LNCaP clone FGC (cell line): ENCODE results near the gene DPY19L3.

Experiments
- DNase-seq: peaks from one replicate; pipeline ENCODE4 v3.0.0-alpha.2; 2011; ENCODE audit warnings: low read depth
- H3K4me3 ChIP-seq: 2 replicates; pipeline ENCODE4 v1.5.1; 2011; ENCODE audit warnings: mild to moderate bottlenecking, low read depth, low read length, control low read depth
- CTCF ChIP-seq: IDR thresholded peaks from 2 replicates; pipeline ENCODE4 v1.5.1; 2012; ENCODE audit warnings: mild to moderate bottlenecking; ENCODE audit not compliant: control insufficient read depth, insufficient read depth; ENCODE audit errors: extremely low read depth

DPY19L3 gene

GRCh38 chr19:32396046-32396652 lies 9.4 kb upstream of the DPY19L3 start:
- no peak overlapping the region for H3K4me3 ChIP-seq
- DNase-seq = no peak
- TF ChIP-seq CTCF = no peak

GRCh38 chr19:32397671-32398101 lies 7.9 kb upstream of the DPY19L3 start:
- TF ChIP-seq CTCF = no peak
- no peak for DNase-seq
- no peak overlapping the region for H3K4me3 ChIP-seq

- H3K4me3 ChIP-seq = no peak overlapping the region
- no peak for TF ChIP-seq CTCF
- DNase-seq = no peak
Observed at GRCh38 chr19:32401992-32402391, 3.6 kb upstream of the DPY19L3 start.

- no peak for TF ChIP-seq CTCF
- DNase-seq = no peak
- no peak overlapping the region for H3K4me3 ChIP-seq
Observed at GRCh38 chr19:32403291-32403995, 2.1 kb upstream of the DPY19L3 start.

GRCh38 chr19:32404213-32404932 lies 1.2 kb upstream of the DPY19L3 start:
- H3K4me3 ChIP-seq = peak overlapping the region; percentile 84
- no peak for DNase-seq
- TF ChIP-seq CTCF = no peak

GRCh38 chr19:32404933-32405430 lies 588 bp upstream of the DPY19L3 start:
- no peak for TF ChIP-seq CTCF
- DNase-seq = no peak
- H3K4me3 ChIP-seq = peak overlapping the region; percentile 84
